Right renal pelvis (tissue), 4 donors: ENCODE results near the gene LIPT2. TPM values are rescaled to one million over a fixed set of nuclear protein-coding genes. Genes with fewer than 3 reads are reported as not detected.
"Not testable (repeated sequence)": the region's sequence is repeated elsewhere in the genome, so short reads cannot be mapped to it uniquely, and the experiment has no call there.

ENCODE experiments used
- DNase-seq, 4 donors: peaks; one replicate each; pipeline ENCODE4 v3.0.0-alpha.2; 2013; ENCODE audit warnings: low read depth in 4 of 4, low spot score in 3 of 4, missing footprints in 1 of 4
- polyA plus RNA-seq, 4 donors: library from polyadenylated mRNA; unstranded; fragments of 120-200 nt; gene quantifications; one replicate each; pipeline ENCODE4 v1.2.1, GENCODE V29; 2013; ENCODE audit not compliant: insufficient read length in 4 of 4

Gene LIPT2
- 10 to 100 TPM; 10.1 to 10.8 (median 10.7) TPM for polyA plus RNA-seq

GRCh38 chr11:74492974-74493790 lies at the start of gene LIPT2:
Gene LIPT2, minus strand, starts transcription at chr11:74493724. Its CDS starts 21 bp downstream, at chr11:74493703.
- DNase-seq = peak; percentile 91 to 93 (median 92)

GRCh38 chr11:74541466-74541865 lies 47.9 kb upstream of the LIPT2 start:
- no peak for DNase-seq

GRCh38 chr11:74540270-74540669 lies 46.7 kb upstream of the LIPT2 start:
- no peak for DNase-seq

GRCh38 chr11:74538680-74539079 lies 45.2 kb upstream of the LIPT2 start:
- DNase-seq = no peak

GRCh38 chr11:74535371-74536160 lies 42.0 kb upstream of the LIPT2 start:
- DNase-seq = no peak

- not testable (repeated sequence) for DNase-seq
Measured at GRCh38 chr11:74534946-74535275, 41.4 kb upstream of the LIPT2 start.

GRCh38 chr11:74534216-74534945 lies 40.9 kb upstream of the LIPT2 start:
- DNase-seq = no peak

GRCh38 chr11:74533421-74533820 lies 39.9 kb upstream of the LIPT2 start:
- DNase-seq = no peak

GRCh38 chr11:74532501-74533246 lies 39.1 kb upstream of the LIPT2 start:
- DNase-seq = no peak

GRCh38 chr11:74524978-74525377 lies 31.5 kb upstream of the LIPT2 start:
- DNase-seq = no peak

GRCh38 chr11:74524501-74524900 lies 31.0 kb upstream of the LIPT2 start:
- DNase-seq = no peak

GRCh38 chr11:74522776-74523175 lies 29.3 kb upstream of the LIPT2 start:
- DNase-seq = no peak

GRCh38 chr11:74521666-74522252 lies 28.2 kb upstream of the LIPT2 start:
- no peak for DNase-seq

GRCh38 chr11:74520927-74521665 lies 27.6 kb upstream of the LIPT2 start:
- DNase-seq = no peak

- no peak for DNase-seq
Measured at GRCh38 chr11:74520316-74520715, 26.8 kb upstream of the LIPT2 start.

GRCh38 chr11:74519710-74520109 lies 26.2 kb upstream of the LIPT2 start:
- DNase-seq = no peak

GRCh38 chr11:74517592-74517991 lies 24.1 kb upstream of the LIPT2 start:
- not testable (repeated sequence) for DNase-seq

GRCh38 chr11:74507582-74507981 lies 14.1 kb upstream of the LIPT2 start:
- DNase-seq = no peak

- DNase-seq = no peak
Measured at GRCh38 chr11:74506823-74507222, 13.3 kb upstream of the LIPT2 start.
